Activated CD8-positive, alpha-beta memory T cell treated with anti-CD3 and anti-CD28 coated beads for 4 hours (primary cell): ENCODE data around the gene C13orf42.

Experiments
- DNase-seq, 2 donors: peaks; one replicate each; pipeline ENCODE4 v3.0.0-alpha.2; 2020; ENCODE audit warnings: low read depth in 2 of 2

Gene C13orf42

DNA sequence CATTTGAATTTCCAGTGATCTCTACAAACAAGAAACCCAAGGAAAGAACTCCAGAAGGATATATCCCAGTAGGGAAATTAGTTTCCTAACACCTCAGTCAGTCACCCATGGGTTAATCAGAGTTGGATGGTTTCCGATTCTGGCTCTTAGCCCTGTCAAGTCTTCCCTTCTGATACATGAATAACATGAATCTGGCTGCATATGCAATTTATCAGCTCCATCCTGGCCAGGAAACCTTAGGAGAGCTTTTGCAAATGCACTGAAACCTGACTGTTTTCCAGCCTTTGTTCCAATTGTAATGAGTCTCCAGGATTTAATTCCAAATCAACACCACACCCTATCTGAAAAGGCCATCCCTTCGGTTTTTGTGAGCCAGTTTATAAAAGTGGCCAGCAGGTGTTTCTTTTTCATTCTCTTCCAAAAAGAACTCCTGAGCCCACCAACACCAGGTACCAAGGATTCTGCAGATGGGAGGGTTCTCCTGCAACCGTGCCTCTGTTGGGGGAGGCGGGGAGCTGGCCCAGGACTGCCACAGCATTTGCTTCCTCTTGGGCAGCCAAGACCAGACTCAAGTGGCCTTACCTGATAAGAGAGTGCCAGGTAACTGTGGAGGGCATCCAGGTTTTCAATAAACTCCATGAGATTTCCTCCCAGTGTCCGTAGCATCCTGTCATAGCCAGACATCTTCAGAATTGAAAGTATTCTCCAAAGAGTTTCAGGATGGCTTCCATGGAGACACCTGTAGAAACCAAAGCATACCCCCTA is 77.5 kb downstream of the C13orf42 start:
- no peak for DNase-seq

DNA sequence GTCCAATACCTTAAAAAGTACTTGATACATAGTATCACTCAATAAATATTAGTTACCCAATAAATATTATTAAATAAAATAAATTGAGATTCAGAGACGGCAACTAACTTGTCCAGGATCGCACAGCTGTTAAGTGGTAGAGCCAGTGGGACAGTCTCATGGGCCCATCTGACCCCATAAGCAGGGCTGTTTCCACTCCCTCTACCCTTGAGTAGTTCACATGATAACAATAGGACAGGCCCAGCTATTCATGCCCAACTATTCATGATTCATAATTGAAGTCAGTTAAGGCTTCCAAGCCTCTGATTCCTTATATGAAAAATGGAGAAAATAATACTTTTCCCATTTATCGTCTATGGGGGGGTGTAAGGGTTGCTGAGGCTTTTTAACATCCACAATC is 78.2 kb downstream of the C13orf42 start:
- DNase-seq: no peak
